LNCaP clone FGC (cell line): ENCODE data around the gene SYT11.
A peak's percentile ranks its signal among the peaks of the same experiment; 100 is the strongest.

Experiments
- DNase-seq: peaks from one replicate; pipeline ENCODE4 v3.0.0-alpha.2; 2011; ENCODE audit warnings: low read depth
- H3K4me3 ChIP-seq: 2 replicates; pipeline ENCODE4 v1.5.1; 2011; ENCODE audit warnings: mild to moderate bottlenecking, low read depth, low read length, control low read depth
- TF ChIP-seq, protein P1 (sequence below): IDR thresholded peaks from 2 replicates; pipeline ENCODE4 v1.5.1; 2012; ENCODE audit warnings: mild to moderate bottlenecking; ENCODE audit not compliant: control insufficient read depth, insufficient read depth; ENCODE audit errors: extremely low read depth

The SYT11 gene

DNA sequence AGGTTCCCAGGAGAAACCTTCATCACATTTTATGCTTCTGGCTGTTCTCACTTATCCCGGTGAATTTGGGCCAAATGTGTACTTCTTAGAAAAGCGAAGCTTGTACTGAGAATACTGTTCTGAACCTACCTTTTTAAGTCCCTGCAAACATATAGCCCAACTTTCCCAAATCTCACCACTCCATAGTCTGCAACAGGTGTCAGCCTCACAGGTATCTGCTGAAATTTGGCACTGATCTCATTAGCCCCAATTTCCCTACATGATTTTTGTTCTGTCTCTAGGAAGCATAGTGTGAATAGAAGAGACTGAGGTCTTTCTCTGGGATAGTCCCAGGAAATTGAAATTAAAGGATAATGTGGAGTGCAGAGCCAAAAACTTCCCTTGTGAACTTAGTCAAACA, 40.3 kb downstream of the SYT11 start:
- TF ChIP-seq, protein P1, sequence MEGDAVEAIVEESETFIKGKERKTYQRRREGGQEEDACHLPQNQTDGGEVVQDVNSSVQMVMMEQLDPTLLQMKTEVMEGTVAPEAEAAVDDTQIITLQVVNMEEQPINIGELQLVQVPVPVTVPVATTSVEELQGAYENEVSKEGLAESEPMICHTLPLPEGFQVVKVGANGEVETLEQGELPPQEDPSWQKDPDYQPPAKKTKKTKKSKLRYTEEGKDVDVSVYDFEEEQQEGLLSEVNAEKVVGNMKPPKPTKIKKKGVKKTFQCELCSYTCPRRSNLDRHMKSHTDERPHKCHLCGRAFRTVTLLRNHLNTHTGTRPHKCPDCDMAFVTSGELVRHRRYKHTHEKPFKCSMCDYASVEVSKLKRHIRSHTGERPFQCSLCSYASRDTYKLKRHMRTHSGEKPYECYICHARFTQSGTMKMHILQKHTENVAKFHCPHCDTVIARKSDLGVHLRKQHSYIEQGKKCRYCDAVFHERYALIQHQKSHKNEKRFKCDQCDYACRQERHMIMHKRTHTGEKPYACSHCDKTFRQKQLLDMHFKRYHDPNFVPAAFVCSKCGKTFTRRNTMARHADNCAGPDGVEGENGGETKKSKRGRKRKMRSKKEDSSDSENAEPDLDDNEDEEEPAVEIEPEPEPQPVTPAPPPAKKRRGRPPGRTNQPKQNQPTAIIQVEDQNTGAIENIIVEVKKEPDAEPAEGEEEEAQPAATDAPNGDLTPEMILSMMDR: no peak
- H3K4me3 ChIP-seq: no peak overlapping the region
- DNase-seq: no peak

DNA sequence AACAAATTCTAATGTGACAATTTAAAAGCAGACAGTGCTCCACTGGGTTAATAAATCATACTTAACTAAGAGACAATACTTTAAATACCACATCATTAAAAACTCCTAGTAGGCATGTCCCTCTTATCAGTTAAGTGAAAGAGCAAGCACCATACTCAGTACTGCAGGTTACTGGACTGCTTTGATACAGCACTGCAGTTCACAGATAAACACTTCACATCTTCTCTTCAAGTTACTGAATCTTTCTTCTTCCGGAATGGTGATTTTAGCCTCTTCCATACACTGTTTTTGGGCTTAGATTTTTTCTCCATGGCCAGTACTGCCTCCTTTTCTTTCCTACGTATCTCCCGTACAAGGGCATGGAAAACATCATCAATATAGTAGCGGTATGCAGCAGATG, 40.8 kb downstream of the SYT11 start:
- no peak overlapping the region for H3K4me3 ChIP-seq
- TF ChIP-seq, protein P1: no peak
- DNase-seq: no peak

- DNase-seq: no peak
- TF ChIP-seq, protein P1: no peak
- H3K4me3 ChIP-seq: no peak overlapping the region
Measured at GRCh38 chr1:155904261-155904660, 44.9 kb downstream of the SYT11 start.

GRCh38 chr1:155909894-155910293, 50.5 kb downstream of the SYT11 start:
- TF ChIP-seq, protein P1: no peak
- peak; percentile 82 for DNase-seq
- H3K4me3 ChIP-seq: peak overlapping the region; percentile 80

GRCh38 chr1:155910621-155911121, 51.3 kb downstream of the SYT11 start:
- TF ChIP-seq, protein P1: no peak
- DNase-seq: no peak
- peak overlapping the region; percentile 80 for H3K4me3 ChIP-seq

DNA sequence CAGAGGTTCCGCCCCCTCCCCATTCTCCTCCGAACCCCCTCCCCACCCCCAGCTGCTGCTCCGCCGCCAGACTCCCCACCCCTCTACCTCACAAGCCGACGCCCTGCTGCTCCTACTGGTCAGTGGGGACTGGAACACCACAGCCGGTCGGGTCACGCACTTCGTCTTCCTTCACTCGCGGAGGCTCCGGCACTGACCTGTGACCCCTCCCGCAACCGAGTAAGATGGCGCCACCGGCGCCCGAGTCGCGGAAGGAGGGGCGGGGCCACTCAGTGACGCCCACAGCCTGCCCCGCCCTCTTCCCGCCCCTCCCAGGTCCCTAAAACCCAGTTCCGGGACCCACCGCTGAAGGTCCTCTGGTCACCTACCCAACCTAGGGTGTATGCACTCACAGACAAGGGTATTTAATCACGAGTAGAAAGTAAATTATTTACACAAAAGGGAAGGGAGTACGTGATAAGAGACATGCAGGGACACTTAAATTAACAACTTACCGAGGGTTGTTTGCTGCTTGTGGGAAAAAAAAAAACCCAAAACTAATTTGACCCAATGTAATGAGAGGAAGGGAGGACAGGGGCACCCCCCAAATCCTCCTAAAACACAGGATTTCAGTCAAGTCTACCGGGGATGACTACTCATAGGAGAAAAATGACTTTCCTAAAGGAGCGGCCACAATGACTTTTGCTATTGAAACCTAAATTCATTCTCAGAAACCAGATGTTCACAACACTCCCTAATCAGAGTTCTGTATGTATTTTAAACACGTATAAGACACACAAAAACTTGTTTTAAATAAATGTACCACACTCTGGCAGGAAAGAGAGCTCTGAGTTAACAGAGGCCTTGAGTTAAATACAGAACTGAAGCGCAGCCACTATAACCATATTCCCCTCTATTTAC, 52.0 kb downstream of the SYT11 start, which contains the start of gene RIT1:
Gene RIT1, minus strand, starts transcription at position 194 of the 900 bp plus-strand sequence. CDS start 588 bp downstream, outside the sequence.
- peak; percentile 46 for DNase-seq

More for the DNA sequence above, 52.0 kb downstream of the SYT11 start, which contains the start of gene RIT1:
- TF ChIP-seq, protein P1: 0 out of 2 replicates have a peak, but pooled peaks have one; percentile 10
- H3K4me3 ChIP-seq: peak within 1 kb of the TSS; percentile 80
